ENCODE data around the gene CD177. TPM values are rescaled to one million over a fixed set of nuclear protein-coding genes. Genes with fewer than 3 reads are reported as not detected.

CD177 gene
- total and polyA plus RNA-seq, 10 donors: 2.3 to 354 (median 51.0) TPM

GRCh38 chr19:43412441-43412840 lies 59.0 kb downstream of the CD177 start:
- no peak for DNase-seq
- intact Hi-C loops (cut with DNase I; ENCODE audit: low total_unique reads): no loop called here
- Histone ChIP-seq H3K27ac (no peak overlapping the region), H3K27me3 (replicated peaks in 1 of 7) (no peaks in the 10 kb centered on the region), H3K4me3 (no peak overlapping the region), H3K9me3 (peaks cover 0 to 23% (median 0%) of the 10 kb centered on the region in 8 donors), H3K36me3 (no peaks in the 10 kb centered on the region), H3K4me1 (no peaks in the 10 kb centered on the region)
- WGBS, 5 donors: 80 to 84% (median 84%) methylated on average over 6 of the region's 6 CpGs
- TF ChIP-seq POLR2AphosphoS5 (IDR thresholded peaks at IDR 0.05): no peak
- TF ChIP-seq POLR2A (IDR thresholded peaks at IDR 0.05): no peak
- TF ChIP-seq, protein P1, sequence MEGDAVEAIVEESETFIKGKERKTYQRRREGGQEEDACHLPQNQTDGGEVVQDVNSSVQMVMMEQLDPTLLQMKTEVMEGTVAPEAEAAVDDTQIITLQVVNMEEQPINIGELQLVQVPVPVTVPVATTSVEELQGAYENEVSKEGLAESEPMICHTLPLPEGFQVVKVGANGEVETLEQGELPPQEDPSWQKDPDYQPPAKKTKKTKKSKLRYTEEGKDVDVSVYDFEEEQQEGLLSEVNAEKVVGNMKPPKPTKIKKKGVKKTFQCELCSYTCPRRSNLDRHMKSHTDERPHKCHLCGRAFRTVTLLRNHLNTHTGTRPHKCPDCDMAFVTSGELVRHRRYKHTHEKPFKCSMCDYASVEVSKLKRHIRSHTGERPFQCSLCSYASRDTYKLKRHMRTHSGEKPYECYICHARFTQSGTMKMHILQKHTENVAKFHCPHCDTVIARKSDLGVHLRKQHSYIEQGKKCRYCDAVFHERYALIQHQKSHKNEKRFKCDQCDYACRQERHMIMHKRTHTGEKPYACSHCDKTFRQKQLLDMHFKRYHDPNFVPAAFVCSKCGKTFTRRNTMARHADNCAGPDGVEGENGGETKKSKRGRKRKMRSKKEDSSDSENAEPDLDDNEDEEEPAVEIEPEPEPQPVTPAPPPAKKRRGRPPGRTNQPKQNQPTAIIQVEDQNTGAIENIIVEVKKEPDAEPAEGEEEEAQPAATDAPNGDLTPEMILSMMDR (IDR thresholded peaks at IDR 0.05 in 8 of 11, conservative IDR thresholded peaks at IDR 0.05 in 3 of 11): no peak

Other genes starting within 250 kb of the CD177 start
- not detected for gene PSG5, start 167.2 kb upstream of the CD177 start, total RNA-seq
- not detected for gene PSG5, start 167.2 kb upstream of the CD177 start, polyA plus RNA-seq
- gene PSG4, start 148.0 kb upstream of the CD177 start, total RNA-seq: not detected
- not detected for gene PSG4, start 148.0 kb upstream of the CD177 start, polyA plus RNA-seq
- not detected for gene PSG9, start 84.2 kb upstream of the CD177 start, total RNA-seq
- gene PSG9, start 84.2 kb upstream of the CD177 start, polyA plus RNA-seq: not detected
- not detected for gene TEX101, start 61.2 kb downstream of the CD177 start, total RNA-seq
- gene TEX101, start 61.2 kb downstream of the CD177 start, polyA plus RNA-seq: not detected
- gene LYPD3, start 111.9 kb downstream of the CD177 start, total RNA-seq: 1 to 10 TPM in 6 of 7 donors, under 1 TPM in 1; 0.57 to 2.8 (median 1.4) TPM
- gene LYPD3, start 111.9 kb downstream of the CD177 start, polyA plus RNA-seq: 1 to 10 TPM; 1.5 to 1.7 (median 1.6) TPM
- gene PHLDB3, start 151.1 kb downstream of the CD177 start, total RNA-seq: 10 to 100 TPM in 5 of 7 donors, 1 to 10 TPM in 2; 8.0 to 23.0 (median 14.8) TPM
- gene PHLDB3, start 151.1 kb downstream of the CD177 start, polyA plus RNA-seq: 10 to 100 TPM; 10.4 to 22.8 (median 17.4) TPM
- gene ETHE1, start 173.5 kb downstream of the CD177 start, total RNA-seq: 10 to 100 TPM; 25.3 to 53.4 (median 34.6) TPM
- 10 to 100 TPM; 20.2 to 42.8 (median 35.3) TPM for gene ETHE1, start 173.5 kb downstream of the CD177 start, polyA plus RNA-seq
- gene ZNF575, start 179.5 kb downstream of the CD177 start, total RNA-seq: 1 to 10 TPM in 5 of 7 donors, not detected in 2; 1.0 to 4.3 (median 2.4) TPM
- 1 to 10 TPM in 1 of 3 donors, under 1 TPM in 2; 0.82 to 1.9 (median 0.87) TPM for gene ZNF575, start 179.5 kb downstream of the CD177 start, polyA plus RNA-seq
- gene XRCC1, start 221.8 kb downstream of the CD177 start, total RNA-seq: 10 to 100 TPM; 23.6 to 32.0 (median 26.0) TPM
- 10 to 100 TPM; 16.0 to 19.0 (median 16.4) TPM for gene XRCC1, start 221.8 kb downstream of the CD177 start, polyA plus RNA-seq
- gene PINLYP, start 222.1 kb downstream of the CD177 start, total RNA-seq: 1 to 10 TPM; 2.0 to 8.7 (median 4.3) TPM
- gene PINLYP, start 222.1 kb downstream of the CD177 start, polyA plus RNA-seq: 10 to 100 TPM in 1 of 3 donors, 1 to 10 TPM in 2; 6.9 to 10.5 (median 9.6) TPM
- gene IRGQ, start 242.4 kb downstream of the CD177 start, total RNA-seq: 10 to 100 TPM; 16.5 to 25.9 (median 20.9) TPM
- gene IRGQ, start 242.4 kb downstream of the CD177 start, polyA plus RNA-seq: 1 to 10 TPM; 3.1 to 3.9 (median 3.8) TPM
- 10 to 100 TPM in 5 of 7 donors, 1 to 10 TPM in 2; 8.1 to 12.9 (median 11.5) TPM for gene ZNF576, start 242.9 kb downstream of the CD177 start, total RNA-seq
- 10 to 100 TPM in 1 of 3 donors, 1 to 10 TPM in 2; 6.9 to 14.7 (median 9.8) TPM for gene ZNF576, start 242.9 kb downstream of the CD177 start, polyA plus RNA-seq